GM21381 (cell line): ENCODE measurements around the gene TRPC3.

Experiments used
- ATAC-seq: cut with Tn5 transposase; IDR thresholded peaks from one replicate; pipeline ENCODE4 v1.9.1; 2021; ENCODE audit warnings: mild to moderate bottlenecking, moderate library complexity; ENCODE audit not compliant: unreplicated experiment

The TRPC3 gene

DNA sequence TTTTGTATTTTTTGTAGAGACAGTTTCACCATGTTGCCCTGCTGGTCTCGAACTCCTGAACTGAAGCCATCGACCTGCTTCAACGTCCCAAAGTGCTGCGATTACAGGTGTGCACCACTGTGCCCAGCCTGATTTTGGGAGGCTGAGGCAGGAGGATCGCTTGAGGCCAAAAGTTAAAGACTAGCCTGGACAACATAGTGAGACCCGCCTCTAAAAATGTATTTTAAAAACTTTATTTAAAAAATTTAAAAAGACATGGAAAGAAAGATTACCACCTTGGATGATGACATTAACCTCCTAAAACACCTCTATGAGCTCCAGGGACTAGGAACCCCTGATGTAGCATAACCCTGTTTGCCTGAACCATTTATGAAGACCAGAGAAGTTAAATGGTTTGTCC, 75.8 kb downstream of the TRPC3 start:
- no peak for ATAC-seq

DNA sequence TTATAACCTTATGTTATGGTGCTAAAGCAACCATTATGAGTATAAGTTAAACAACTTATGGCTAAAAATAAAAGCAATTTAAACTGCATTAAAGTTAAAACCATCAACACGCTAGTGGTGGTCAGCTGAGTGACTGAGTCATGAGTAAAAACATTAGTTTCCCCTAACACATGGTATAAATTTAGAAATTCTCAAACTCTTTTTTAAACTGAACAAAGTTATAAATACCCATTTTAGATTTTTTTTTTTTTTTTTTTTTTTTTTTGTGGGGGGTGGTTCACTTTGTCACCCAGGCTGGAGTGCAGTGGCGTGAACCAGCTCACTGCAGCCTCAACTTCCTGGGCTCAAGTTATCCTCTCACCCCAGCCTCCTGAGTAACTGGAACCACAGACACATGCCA, 76.2 kb downstream of the TRPC3 start:
- no peak for ATAC-seq

DNA sequence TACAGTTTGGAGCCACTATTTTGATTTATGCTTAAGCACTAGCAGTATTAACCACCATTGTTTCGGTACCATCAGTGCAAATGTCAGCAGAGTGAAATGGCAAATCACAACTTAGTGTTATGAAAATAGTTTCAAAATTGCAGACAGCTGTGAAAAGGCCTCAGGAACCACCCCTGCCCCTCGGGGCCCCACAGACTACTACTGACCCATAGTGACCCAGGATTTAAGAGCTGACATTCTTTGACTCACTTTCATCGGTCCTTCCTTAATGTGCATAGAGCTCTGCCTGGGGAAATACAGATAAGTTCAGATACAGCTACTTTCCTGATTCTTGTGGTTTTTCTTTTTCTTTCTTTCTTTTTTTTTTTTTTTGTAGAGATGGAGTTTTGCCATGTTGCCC, 78.3 kb downstream of the TRPC3 start:
- no peak for ATAC-seq

DNA sequence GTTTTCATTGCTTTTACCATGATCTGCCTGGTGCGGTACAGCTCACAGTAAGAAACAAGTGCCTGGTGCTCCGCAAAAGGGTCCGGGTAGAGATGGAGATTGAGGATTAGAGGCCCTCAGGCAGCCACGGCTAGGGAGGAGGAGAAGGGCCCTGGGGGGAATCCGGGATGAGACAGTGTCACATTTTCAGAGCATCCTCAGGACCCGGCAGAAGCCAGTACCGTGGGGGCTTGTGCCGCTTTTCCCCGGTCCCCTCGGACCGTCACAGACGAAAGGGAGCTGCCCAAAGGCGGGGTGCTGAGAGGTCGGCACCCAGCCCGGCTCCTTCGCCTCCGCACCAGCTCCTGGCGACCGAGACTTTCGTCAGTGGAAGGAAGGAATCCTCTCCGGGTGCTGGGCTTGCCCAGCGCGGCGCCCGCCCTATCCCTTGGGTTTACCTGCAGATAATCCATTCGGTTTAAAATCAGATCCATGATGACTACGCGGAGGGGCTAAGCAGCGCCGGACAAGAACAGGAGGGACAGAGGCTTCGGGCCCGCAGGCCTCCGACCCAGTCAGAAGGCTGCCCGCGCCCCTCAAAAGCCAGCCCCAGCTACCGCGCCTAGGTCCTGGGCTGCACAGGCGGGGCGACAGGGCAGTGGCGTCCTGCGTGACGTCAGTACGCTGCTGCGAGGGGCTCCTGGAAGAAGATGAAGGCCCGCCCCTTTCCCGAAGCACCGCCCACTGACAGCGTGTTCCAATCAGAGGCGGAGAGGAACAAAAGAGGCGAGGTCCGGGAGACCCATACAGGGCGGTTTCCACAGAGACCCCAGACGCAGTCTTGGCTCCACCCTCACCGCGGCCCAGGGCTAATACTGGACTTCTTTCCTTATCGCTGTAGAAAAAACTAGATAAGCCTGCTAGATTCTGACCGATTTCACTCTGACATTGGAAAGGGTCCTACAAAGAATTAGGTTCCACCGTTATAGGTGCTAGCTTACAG, 81.7 kb downstream of the TRPC3 start, which contains the start of gene BBS7:
Gene BBS7, minus strand, starts transcription at position 634 of the 982 bp plus-strand sequence. Its CDS starts 161 bp downstream, at position 473.
- ATAC-seq = peak; percentile 99

DNA sequence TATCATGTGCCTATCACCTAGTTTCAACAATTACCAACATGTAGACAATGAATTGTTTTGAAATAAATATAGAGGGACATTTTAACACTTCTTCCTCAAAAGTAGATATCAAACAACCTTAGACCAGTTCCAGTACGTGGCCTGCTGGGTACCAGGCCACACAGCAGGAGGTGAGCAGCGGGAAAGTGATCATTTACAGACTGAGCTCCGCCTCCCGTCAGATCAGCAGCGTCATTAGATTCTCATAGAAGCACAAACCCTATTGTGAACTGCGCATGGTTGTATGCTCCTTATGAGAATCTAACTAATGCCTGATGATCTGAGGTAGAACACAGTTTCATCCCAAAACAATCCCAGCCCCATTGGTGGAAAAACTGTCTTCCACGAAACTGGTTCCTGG, 88.1 kb downstream of the TRPC3 start:
- ATAC-seq = no peak

DNA sequence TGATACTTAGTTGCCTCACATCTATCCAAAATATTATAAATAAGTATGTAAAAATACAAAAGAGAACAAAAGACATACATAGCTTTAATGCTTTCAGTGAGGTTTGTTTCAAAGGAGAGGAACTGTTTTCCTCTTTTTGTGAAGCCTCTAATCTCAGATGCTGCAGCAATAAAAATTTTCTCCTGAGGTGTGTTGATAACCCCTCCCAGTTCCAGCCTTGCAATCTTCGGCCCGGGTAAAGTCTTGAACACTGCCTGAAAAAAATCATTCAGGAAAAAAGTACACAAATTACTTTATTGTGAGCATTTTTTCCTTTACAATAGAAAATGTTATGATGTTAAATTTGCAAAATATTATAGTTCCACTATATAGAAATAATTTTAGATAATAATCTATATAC, 90.4 kb downstream of the TRPC3 start:
- ATAC-seq = no peak

DNA sequence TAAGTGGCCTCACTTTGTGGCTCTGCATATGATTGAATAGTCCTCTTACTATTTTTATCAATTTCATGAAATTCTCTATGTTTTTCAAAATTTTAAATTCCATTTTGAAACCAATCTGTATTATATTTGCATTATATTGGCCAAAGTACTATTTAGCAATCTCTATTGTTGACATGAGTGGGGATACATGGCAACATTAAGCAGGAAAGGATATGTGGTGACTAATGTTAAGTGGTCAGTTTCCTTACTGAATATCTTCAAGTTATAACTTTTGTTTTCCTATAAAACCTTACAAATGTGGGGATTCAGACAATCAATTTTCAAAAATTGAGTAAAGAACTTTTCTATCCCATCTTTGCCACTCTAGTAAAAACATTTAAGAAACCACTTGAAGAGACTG, 91.7 kb downstream of the TRPC3 start:
- no peak for ATAC-seq

DNA sequence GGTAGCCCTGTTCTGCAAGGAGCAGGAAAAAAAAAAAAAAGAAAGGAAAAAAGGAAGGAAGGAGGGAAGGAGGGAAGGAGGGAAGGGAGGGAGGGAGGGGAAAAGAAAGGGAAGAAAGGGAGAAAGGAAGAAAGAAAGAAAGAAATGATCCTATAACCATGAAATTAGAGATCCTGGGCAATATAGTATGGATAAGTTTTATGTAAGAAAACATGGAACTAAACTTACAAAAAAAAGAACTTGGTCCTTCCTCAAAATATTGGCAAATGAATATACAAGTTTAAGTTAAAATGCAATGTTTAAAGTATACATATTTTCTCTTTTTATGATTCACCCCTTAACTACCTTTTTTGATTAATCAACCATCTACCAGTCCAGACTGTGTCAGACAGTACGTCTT, 100.5 kb downstream of the TRPC3 start:
- no peak for ATAC-seq

DNA sequence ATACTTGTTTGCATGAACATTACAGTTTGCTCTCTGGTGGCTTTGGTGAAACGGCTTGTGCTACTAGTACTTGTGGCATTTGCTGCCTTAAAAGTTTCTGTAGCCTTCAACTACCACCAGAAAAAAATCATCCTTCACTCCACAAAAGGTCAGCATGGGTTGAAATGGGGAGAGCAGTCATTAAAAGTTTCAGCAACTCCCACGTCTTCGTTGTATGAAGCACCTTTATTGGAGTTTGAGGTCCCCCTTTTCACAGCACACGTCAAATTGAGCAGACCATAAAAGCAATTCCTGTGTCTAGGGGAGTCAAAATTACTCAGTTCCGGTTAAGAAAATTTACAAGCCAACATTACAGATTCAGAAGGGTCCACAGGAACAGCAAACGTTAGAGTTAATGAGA, 105.2 kb downstream of the TRPC3 start:
- ATAC-seq = no peak

DNA sequence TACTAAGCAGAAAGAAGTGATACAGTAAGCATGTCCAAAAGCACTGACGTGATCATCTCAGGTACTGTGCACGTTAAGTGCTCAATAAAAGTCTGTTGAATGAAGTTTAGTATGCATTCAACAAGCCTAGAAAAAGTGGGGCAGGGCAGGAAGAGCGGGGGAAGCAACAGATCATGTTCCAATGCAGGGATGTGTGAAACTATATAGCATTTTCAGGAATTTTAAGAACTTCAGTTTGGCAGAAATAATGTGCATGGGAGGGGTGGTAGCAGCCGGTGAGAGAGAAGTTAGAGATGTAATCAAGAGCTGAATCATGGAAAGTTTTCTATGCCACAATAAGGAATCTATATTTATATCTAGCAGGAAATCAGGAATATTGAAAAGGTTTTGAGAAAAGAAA, 109.0 kb downstream of the TRPC3 start:
- no peak for ATAC-seq

DNA sequence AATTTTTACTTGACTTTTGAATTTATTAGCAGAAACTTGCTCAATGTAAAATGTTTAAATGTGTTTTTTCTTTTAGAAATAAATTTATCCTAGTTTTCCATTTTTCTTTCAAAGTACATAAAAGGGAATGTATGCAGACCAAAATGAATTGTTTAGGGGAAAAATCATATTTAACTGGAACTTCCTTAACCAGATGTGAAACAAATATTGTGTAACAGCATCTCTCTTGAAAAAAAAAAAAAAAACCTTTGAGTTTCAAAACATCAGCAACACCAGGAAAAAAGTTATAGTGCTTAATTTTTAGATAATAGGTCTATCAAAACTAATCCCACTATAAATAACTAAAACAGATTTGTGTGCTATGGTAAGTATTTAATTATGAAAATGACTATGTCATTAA, 113.7 kb downstream of the TRPC3 start:
- ATAC-seq = no peak

DNA sequence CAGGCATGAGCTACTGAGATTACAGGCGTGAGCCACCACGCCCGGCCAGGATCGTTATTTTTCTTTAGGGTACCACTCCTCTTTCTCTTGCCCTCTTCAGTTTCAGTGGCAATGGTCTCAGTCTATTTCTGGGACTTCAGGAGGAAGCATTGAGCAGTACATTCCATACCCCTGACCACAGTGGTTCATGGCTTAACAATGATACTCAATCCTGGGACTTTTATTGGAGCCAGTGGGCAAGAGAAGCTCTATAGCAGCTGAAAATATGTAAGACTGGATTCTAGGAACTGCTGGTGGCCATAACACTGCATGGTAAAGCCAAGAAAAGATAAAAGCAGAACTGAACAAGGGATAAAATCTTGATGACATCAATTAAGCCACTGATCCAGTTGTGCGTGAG, 122.3 kb downstream of the TRPC3 start:
- ATAC-seq = no peak
